PC-9 (cell line): Measurements from ENCODE around the gene NMB. TPM values are rescaled to one million over a fixed set of nuclear protein-coding genes. Genes with fewer than 3 reads are reported as not detected.

ENCODE experiments used
- BruUV-seq: library from RNA; stranded (reverse); fragments of 400-500 nt; replicated peaks from 2 replicates; lab custom pipeline; 2021; lab: Mats Ljungman, UMichigan
- CTCF ChIA-PET: fragments of 300-600 bp; sonication (Branson Sonifier 250); formaldehyde crosslinking; loops from one replicate; lab custom pipeline; 2022; ENCODE audit warnings: antibody characterized with exemption; lab: Charles Lee
- POLR2A ChIA-PET: fragments of 300-600 bp; sonication (Branson Sonifier 250); formaldehyde crosslinking; loops from one replicate; lab custom pipeline; 2022; ENCODE audit warnings: antibody characterized with exemption; ENCODE audit not compliant: unreplicated experiment; lab: Charles Lee
- DNase-seq, 2 experiments: peaks; one replicate each; pipeline versions ENCODE4 v3.0.0 to v3.0.0-alpha.2; 2015 to 2022; ENCODE audit warnings: mixed read lengths in 1 of 2
- H2AFZ ChIP-seq: fragments of 200-600 bp; sonication (generic); 2 replicates; pipeline ENCODE4 v1.8.1; 2017; ENCODE audit warnings: antibody characterized with exemption
- H3F3A ChIP-seq: fragments of 200-600 bp; sonication (generic); 2 replicates; pipeline ENCODE4 v1.8.1; 2017; ENCODE audit warnings: antibody characterized with exemption, mild to moderate bottlenecking, low read depth; ENCODE audit not compliant: insufficient read depth
- H3K27ac ChIP-seq: fragments of 200-600 bp; sonication (generic); 2 replicates; pipeline ENCODE4 v1.6.1; 2016; ENCODE audit warnings: mixed run types
- H3K27me3 ChIP-seq: fragments of 200-600 bp; sonication (generic); 2 replicates; pipeline ENCODE4 v1.6.1; 2016; ENCODE audit warnings: low read depth, mixed run types; ENCODE audit not compliant: insufficient read depth
- H3K36me3 ChIP-seq: fragments of 200-600 bp; sonication (generic); 2 replicates; pipeline ENCODE4 v1.6.1; 2016; ENCODE audit warnings: low read depth, mixed run types
- H3K4me1 ChIP-seq: fragments of 200-600 bp; sonication (generic); replicated peaks from 2 replicates; pipeline ENCODE4 v1.6.1; 2016; ENCODE audit warnings: mixed run types; ENCODE audit not compliant: insufficient read depth
- H3K4me2 ChIP-seq: fragments of 200-600 bp; sonication (generic); 2 replicates; pipeline ENCODE4 v1.6.1; 2017; ENCODE audit warnings: mixed run types
- H3K4me3 ChIP-seq: fragments of 200-600 bp; sonication (generic); 2 replicates; pipeline ENCODE4 v1.6.1; 2016; ENCODE audit warnings: mixed run types
- H3K79me2 ChIP-seq: fragments of 200-600 bp; sonication (generic); 2 replicates; pipeline ENCODE4 v1.6.1; 2017; ENCODE audit warnings: low read depth, mixed run types
- H3K9me2 ChIP-seq: fragments of 200-600 bp; sonication (generic); 2 replicates; pipeline ENCODE4 v1.8.1; 2017; ENCODE audit warnings: mild to moderate bottlenecking; ENCODE audit not compliant: insufficient read depth
- H3K9me3 ChIP-seq: fragments of 200-600 bp; sonication (generic); 2 replicates; pipeline ENCODE4 v1.8.1; 2016; ENCODE audit warnings: low read depth; ENCODE audit not compliant: insufficient read depth
- H4K20me1 ChIP-seq: fragments of 200-600 bp; sonication (generic); 2 replicates; pipeline ENCODE4 v1.8.1; 2017; ENCODE audit not compliant: insufficient read depth
- EZH2 ChIP-seq: fragments of 200-600 bp; sonication (generic); IDR thresholded peaks from 2 replicates; pipeline ENCODE4 v1.8.0; 2017; ENCODE audit warnings: antibody characterized with exemption, low read depth
- intact Hi-C: fragments of 100-400 bp; cut with micrococcal nuclease; formaldehyde crosslinking; loops from one replicate; pipeline ENCODE4 v1.10.0; 2022; ENCODE audit not compliant: unreplicated experiment
- total RNA-seq: library from RNA; stranded (reverse); gene quantifications from 2 replicates; pipeline ENCODE4 v1.2.3, GENCODE V29; 2021
- TF ChIP-seq, protein P1 (sequence below): fragments of 200-600 bp; sonication (generic); conservative IDR thresholded peaks from 2 replicates; pipeline ENCODE4 v1.6.1; 2017; ENCODE audit warnings: mixed run types, antibody characterized with exemption, mild to moderate bottlenecking, moderate library complexity

The NMB gene
- total RNA-seq, 1 experiment from 2014 or later, result 77.1 TPM

DNA sequence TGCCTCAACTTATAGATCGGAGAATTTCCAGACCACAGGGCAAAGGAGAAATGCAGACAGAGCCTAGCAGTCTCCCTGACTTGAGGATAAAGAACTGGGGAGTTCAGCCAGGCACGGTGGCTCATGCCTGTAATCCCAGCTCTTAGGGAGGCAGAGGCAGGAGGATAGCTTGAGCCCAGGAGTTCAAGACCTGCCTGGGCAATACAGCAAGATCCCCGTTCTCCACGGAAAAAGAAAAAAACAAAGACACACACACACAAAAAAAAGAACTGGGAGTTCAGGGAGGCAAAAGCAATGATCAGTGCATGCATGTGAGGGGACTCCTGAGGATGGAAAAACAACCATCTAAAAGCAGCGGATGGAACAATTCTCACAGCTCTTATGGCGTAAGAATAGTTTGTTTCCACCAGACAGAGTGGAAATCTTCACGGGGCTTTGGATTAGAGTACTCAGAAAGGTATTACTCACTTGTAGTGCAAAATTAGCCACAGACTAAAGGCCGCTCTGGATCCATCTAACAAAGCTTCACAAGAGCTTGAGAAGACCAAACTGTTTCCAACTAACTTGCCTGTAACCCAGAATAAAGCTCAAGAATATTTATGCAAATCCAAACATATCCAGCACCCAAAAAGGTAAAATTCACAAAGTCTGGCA, 41.7 kb upstream of the NMB start:
- H3K79me2 ChIP-seq, result peaks cover 99% of the 10 kb centered on the region
- H4K20me1 ChIP-seq, result peaks cover 76% of the 10 kb centered on the region
- no peak for TF ChIP-seq EZH2
- TF ChIP-seq, protein P1, sequence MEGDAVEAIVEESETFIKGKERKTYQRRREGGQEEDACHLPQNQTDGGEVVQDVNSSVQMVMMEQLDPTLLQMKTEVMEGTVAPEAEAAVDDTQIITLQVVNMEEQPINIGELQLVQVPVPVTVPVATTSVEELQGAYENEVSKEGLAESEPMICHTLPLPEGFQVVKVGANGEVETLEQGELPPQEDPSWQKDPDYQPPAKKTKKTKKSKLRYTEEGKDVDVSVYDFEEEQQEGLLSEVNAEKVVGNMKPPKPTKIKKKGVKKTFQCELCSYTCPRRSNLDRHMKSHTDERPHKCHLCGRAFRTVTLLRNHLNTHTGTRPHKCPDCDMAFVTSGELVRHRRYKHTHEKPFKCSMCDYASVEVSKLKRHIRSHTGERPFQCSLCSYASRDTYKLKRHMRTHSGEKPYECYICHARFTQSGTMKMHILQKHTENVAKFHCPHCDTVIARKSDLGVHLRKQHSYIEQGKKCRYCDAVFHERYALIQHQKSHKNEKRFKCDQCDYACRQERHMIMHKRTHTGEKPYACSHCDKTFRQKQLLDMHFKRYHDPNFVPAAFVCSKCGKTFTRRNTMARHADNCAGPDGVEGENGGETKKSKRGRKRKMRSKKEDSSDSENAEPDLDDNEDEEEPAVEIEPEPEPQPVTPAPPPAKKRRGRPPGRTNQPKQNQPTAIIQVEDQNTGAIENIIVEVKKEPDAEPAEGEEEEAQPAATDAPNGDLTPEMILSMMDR, result no peak
- no TSS peak for BruUV-seq
- H3K4me2 ChIP-seq, result no peak overlapping the region
- DNase-seq, result no peak
- ChIA-PET CTCF (no interaction called here), POLR2A (no interaction called here)
- no peaks in the 10 kb centered on the region for H3K4me1 ChIP-seq
- intact Hi-C loops, result no loop called here
- H3K27ac ChIP-seq, result no peak overlapping the region
- H3K27me3 ChIP-seq, result no peaks in the 10 kb centered on the region
- H3K9me3 ChIP-seq, result no peaks in the 10 kb centered on the region
- H3F3A ChIP-seq, result peaks cover 26% of the 10 kb centered on the region
- no peak overlapping the region for H3K4me3 ChIP-seq
- no peaks in the 10 kb centered on the region for H3K9me2 ChIP-seq
- no peak overlapping the region for H2AFZ ChIP-seq
- no peaks in the 10 kb centered on the region for H3K36me3 ChIP-seq

DNA sequence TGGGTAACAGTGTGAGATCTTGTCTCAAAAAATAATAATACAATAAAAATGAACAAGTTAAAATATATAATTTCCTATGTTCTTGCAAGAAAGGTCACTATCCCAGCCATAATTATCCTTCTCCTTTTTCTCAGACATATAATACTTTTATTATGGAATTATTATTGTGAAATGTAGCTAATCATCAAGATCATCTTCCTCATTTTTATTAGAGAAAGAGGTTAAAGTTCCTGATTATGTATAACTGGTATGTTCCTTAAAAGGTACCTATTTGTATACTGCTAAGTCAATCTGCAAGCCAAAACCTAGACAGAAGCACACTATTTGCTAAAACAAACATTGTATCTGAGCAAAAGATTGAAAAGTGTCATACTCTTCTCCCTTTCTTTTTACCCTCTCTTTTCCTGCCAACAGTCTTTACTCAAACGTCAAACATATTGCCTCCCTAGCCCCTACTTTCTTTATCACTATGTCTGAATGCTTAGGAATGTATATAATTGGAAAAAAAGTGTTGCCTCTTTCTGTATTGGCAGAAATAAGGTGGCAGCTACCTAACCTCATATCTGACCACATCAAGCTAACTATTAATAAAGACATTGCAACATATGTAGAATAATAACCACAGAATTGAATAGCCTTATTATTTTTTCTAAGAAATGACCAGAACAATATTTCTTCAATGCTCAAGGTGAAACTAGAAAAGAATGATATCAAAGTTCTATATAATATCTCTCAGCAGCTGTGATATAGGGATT, 39.4 kb upstream of the NMB start:
- Histone ChIP-seq H4K20me1 (peaks cover 84% of the 10 kb centered on the region), H3K36me3 (0 out of 2 replicates have a peak, but pooled peaks cover 6% of the 10 kb centered on the region), H3F3A (peaks cover 30% of the 10 kb centered on the region), H3K4me3 (no peak overlapping the region), H3K9me2 (no peaks in the 10 kb centered on the region), H3K4me2 (no peak overlapping the region), H2AFZ (no peak overlapping the region), H3K79me2 (peaks cover 99% of the 10 kb centered on the region), H3K9me3 (no peaks in the 10 kb centered on the region), H3K27ac (0 out of 2 replicates have a peak overlapping the region, but pooled peaks have one; percentile 19), H3K27me3 (no peaks in the 10 kb centered on the region), H3K4me1 (no peaks in the 10 kb centered on the region)
- no peak for DNase-seq
- CTCF ChIA-PET, result interaction anchor here (0.5 to 0.6 kb wide), 2 partner anchors 67 to 634 kb away, joined by 9 to 11 read pairs; no protein-coding TSS in a partner anchor
- POLR2A ChIA-PET, result no interaction called here
- TF ChIP-seq, protein P1, result no peak
- no peak for TF ChIP-seq EZH2
- intact Hi-C loops, result no loop called here
- no TSS peak for BruUV-seq

DNA sequence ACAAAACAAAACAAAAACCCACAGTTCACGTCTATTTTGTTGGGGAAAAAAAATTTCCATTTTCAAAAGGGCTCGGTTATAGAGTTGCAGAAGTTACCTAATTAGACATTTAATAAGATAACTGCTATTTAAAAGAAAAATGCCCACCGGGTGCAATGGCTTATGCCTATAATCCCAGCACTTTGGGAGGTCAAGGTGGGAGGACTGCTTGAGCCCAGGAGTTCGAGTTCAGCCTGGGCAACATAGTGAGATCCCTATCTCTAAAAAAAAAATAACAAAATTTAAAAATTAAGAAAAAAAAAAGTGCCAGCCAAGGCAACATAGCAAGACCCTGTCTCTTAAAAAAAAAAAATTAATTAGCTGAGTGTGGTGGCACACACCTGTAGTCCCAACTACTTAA, 38.8 kb upstream of the NMB start:
- peaks cover 28% of the 10 kb centered on the region for H3F3A ChIP-seq
- BruUV-seq, result no TSS peak
- H3K27ac ChIP-seq, result no peak overlapping the region
- no peak for DNase-seq
- intact Hi-C loops, result no loop called here
- no peak overlapping the region for H2AFZ ChIP-seq
- H3K4me2 ChIP-seq, result no peak overlapping the region
- POLR2A ChIA-PET, result no interaction called here
- no peaks in the 10 kb centered on the region for H3K4me1 ChIP-seq
- no peaks in the 10 kb centered on the region for H3K27me3 ChIP-seq
- CTCF ChIA-PET, result interaction anchor here (0.5 to 0.6 kb wide), 2 partner anchors 66 to 635 kb away, joined by 9 to 11 read pairs; no protein-coding TSS in a partner anchor
- H3K79me2 ChIP-seq, result peaks cover 99% of the 10 kb centered on the region
- no peaks in the 10 kb centered on the region for H3K9me3 ChIP-seq
- H4K20me1 ChIP-seq, result peaks cover 88% of the 10 kb centered on the region
- H3K4me3 ChIP-seq, result no peak overlapping the region
- 0 out of 2 replicates have a peak, but pooled peaks cover 6% of the 10 kb centered on the region for H3K36me3 ChIP-seq
- H3K9me2 ChIP-seq, result no peaks in the 10 kb centered on the region
- TF ChIP-seq, protein P1, result no peak
- TF ChIP-seq EZH2, result no peak
